GM19240 (cell line): ENCODE results near the gene INSR.
"Not testable (repeated sequence)": the region's sequence is repeated elsewhere in the genome, so short reads cannot be mapped to it uniquely, and the experiment has no call there.

ENCODE experiments used
- DNase-seq: peaks from one replicate; pipeline ENCODE4 v3.0.0; 2011; ENCODE audit warnings: low spot score; ENCODE audit not compliant: insufficient read length

The INSR gene

DNA sequence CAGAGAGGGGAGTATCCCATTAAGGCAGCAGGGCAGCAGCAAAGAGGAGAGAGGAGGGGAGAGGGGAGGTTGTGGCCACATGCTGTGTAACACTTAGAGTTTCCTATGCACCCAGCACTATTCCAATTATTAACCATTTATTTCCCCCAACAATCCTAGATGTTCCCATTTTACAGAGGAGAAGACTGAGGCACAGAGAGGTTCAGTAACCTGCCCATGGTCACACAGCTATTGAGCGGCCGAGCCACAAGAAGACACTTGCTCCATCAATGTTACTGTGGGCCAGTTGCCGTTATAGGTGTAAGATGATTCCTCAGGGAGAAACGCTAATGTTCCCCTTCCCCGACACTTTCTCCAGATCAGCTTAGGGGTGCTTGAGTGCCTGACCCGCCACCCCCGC is 69.2 kb downstream of the INSR start:
- no peak for DNase-seq

DNA sequence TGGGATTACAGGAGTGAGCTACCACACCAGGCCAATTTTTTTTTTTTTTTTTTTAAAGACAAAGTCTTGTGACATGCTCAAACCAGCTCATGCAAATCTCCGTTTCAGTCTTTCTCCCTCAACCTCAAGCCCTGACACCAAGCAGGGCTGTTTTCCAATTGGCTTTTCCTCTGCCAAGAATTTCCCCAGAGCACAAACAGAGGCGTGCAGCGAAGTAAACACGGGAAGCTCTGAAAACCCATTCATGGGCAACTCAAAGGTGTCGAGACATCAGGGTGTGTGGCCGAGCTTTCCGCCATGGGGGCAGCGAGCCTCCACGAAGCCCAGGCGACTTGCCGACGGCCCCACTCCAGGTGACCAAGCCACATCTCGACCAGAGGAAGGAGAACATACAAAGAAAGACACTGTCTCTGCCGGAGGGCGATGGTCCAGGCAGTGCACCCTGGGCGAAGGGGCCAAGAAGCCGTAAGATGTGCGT is 70.0 kb downstream of the INSR start:
- DNase-seq, result no peak

DNA sequence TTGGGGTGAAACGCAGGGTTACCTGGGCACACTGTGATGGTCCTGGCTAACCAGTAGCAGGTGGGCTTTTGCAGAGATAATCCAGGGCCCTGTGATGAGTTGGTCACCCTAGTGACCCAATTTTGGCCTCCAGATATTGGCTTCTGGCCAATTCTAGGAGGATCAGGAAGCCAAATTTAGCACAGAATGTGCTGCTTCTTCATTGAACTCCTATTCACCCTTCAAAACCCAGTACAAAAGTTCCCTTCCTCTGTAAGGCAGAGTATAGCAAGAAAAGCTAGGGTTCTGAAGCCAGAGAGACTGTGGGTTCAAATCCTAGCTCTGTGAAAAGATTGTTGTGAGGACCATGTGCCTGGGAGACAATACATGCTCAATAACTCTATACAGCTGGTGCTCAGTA is 70.8 kb downstream of the INSR start:
- DNase-seq, result no peak

DNA sequence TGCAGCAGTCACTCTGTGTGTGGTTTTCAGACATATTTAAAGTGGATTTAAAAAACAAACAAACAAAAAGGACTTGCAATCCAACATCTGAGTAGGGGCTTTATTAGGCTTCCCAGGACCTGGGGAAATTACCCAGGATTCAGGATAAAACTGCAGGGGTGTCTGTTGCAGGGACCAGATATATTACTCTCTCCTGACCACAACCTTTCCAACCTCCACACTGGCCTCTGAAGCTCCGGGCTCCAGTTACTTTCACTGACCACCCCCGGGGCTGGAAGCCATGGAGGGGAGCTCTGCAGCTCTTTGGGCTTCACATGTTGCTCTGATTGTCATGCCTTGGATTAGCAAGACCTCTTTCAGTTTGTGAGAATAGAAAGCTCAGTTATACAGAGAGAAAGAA is 75.2 kb downstream of the INSR start:
- no peak for DNase-seq

DNA sequence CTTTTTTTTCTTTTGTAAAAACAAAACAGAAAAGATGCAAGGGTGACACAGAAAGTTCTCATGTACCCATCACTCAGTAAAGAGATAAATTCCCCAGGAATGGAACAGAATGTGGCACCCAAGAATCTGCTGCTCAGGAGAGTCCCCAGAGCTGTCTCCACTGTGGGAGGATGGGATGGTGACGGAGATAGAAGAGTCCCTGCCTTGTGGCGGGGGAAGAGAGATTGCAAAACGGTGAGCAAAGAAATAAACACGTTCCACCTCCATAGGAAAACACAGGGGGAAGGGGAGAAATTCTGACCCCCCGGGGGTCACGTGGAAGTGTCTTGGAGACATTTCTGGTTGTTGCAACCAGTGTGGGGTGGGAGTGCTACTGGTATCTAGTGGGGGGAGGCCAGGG is 76.4 kb downstream of the INSR start:
- DNase-seq, result no peak

DNA sequence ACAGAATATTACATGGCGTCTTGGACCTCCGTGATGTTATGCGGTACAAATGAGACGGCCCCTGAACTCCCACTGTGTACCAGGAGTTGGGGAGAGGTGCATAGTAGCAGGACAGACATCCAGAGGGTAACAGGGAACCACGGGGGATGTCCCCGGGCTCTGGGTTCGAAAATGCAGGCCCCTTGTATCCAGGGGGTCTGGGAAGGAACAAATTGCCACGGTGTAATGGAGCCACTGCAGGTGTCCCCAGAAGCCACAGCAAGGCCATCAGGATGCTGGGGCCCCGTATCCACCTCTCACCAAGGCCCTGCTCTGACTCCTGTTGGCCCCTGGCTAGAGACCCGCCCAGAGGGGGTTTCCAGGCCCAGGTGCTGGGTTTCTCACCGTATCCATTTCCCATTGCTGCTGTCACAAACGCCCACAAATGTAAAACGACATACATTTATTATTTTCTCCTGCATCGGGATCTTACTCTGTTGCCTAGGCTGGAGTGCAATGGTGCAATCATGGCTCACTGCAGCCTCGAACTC is 77.8 kb downstream of the INSR start:
- no peak for DNase-seq

DNA sequence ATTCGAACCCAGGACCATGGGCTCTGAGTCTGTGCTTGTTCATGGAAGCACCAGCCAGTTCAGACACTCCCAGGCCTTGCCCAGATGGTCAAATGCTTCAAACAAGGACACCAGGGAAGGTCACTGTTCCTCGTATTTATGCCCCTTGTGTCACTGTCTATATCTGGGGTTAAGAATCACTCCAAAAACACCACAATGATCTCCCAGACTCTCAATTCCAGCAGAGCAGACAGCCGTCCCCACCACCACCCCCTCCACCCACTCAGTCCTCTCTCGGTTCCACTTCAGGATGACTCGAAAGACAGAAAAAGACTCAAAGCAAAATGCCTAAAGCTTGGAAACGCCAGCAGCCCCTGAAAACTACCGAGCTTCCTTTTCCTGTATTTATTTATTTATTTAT is 79.0 kb downstream of the INSR start:
- DNase-seq, result no peak

DNA sequence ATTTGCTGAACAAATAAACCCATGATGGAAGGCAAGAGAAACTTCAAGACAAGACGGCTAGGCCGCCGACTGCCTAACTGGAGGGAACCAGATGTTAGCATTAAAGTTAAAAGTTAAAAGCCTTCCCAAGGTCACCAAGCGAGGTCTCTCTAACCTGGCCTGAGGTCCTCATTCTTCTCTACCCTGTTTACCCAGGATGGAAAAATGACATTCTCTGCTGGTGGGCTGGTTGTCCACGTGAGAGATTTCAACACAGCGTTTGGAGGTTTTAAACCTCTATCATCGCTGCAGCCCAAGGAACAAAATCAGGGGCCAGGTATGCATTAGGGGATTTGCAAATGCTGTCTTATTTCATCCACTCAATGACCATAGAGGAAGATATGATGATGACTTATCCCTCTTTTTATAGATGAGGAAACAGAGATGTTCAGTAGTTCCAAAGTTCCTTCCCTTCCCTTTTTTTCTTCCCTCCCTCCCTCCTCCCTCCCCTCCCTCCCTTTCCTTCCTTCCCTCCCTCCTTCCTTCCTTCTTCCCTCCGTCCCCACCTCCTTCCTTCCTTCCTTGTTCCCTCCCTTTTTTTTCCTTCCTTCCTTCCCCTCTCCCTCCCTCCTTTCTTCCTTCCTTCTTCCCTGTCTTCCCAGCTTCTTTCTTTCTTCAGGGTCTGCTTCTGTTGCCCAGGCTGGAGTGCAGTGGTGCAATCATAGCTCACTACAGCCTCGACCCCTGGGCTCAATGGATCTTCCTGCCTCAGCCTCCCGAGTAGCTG is 79.7 kb downstream of the INSR start:
- no peak for DNase-seq

DNA sequence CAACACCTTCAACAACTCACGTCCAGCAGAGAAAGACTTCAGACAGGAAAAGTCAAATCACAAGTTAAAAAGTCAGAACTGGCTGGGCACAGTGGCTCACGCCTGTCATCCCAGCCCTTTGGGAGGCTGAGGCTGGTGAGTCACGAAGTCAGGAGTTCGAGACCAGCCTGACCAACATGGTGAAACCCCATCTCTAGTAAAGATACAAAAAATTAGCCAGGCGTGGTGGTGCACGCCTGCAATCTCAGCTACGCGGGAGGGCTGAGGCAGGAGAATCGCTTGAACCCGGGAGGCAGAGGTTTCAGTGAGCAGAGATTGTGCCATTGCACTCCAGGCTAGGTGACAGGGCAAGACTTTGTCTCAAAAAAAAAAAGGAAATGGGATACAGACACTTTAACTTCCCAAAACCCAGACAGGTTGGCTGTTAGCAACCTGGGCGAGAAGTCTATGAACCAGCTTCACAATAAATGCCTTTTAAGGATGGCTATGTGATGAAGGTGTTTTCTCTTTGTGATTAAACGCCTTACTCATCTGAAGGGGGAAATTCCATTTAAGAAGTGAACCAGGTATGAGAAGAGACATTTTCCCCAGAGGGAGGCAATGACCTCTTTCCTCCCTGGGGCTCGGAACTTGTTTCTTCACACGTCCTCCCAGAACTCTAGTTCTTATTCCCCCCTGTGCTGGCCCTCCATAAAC is 80.4 kb downstream of the INSR start:
- no peak for DNase-seq

DNA sequence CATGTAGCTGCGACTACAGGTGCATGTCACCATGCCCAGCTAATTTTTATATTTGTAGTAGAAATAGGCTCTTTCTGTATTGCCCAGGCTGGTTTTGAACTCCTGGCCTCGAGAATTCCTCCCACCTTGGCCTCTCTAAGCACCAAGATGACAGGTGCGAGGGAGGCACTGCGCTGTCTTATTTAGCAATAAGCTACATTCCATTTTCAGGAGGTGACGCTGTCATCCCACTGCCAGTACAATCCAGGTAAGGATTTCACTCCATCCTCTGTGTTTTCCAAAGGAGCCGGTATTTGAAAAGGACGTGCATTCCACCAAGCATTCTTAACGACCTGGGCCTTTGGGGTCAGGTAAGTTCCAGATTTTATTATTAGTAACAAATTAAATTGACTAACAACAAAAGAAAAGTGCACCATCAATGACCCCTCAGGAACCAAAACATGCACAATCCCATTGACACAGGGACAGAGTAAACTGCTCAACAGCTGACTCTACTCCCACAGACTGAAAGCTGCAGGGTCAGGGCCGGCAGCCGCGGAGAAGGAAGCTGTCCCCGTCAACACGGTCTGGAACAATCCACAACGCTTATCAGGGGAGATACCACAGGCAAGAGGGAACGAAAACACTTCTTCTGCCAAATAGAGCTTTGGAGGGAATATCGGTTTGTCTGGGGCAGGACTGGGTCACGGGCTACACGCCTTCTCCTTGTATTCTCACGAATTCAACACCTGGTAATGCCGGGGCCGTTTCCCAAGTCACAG is 82.8 kb downstream of the INSR start:
- DNase-seq, result no peak

DNA sequence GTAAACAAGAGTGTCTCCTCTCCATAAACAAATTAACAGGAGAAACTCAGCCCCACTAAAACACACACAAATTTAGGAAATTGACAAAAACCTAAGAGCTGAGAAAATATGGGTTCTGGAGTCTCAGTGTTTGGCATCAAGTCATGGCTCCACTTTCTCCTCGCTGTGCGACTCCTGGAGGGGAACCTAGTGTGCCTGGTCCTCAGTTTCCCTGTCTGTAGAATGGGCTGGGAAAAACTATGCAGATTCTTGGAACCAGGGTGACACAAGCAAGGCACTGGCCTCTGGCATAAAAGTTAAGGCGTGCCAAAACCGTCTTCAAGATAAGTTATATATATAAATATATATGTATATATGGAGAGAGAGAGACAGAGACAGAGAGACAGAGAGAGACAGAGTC is 83.9 kb downstream of the INSR start:
- no peak for DNase-seq

DNA sequence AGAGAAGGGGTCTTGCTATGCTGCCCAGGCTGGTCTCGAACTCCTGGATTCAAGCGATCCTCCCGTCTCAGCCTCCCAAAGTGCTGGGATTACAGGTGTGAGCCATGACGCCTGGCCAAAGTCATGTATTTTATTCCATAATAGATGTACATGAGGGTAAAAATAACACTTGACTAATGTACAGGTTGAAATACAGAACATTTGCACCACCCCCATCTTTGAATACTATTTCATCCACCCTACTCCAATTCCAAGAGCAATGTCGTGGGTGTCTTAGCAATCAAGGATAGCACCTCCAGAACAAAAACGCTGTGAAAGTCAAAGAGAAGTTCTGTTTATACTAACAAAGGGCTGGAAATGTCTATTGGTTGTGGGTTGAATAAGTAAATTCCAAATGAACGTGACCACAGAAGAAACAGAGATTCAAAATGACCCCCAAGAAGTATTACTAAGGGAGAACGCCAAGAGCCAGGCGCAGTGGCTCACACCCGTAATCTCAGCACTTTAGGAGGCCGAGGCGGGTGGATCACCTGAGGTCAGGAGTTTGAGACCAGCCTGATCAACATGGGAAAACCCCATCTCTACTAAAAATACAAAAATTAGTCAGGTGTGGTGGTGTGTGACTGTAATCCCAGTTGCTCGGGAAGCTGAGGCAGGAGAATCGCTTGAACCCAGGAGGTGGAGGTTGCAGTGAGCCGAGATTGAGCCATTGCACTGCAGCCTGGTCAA is 84.5 kb downstream of the INSR start:
- DNase-seq, result not testable (repeated sequence)

DNA sequence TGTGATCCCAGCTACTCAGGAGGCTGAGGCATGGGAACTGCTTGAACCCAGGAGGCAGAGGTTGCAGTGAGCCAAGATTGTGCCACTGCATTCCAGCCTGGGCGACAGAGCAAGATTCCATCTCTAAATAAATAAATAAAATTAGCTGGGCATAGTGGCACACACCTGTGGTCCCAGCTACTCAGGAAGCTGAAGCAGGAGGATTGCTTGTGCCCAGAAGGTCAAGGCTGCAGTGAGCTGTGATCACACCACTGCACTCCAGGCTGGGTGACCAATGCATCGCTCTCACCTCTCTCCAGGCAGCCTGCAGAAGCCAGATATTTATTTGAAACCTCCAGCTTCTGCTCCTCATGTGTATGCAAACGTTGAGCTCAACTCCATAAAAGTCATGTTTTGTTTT is 85.2 kb downstream of the INSR start:
- not testable (repeated sequence) for DNase-seq

DNA sequence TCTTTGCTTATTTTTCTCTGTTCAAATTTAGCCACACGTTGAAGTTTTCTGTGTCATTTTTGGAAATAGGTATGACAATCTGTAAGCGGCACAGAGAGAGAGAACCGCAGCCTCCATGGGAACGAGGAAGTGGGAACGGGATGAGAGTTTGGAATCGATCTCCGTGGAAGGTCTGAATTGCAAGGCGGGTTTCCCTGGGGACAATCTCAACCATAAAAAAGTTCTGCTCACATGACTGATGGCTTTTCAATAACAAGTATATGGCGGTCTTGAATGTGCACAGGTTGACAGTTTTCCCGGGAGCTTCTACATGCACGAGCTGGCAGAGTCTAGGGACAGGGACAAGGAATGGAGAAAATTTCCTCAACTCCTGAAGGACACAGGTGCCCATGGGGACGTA is 90.9 kb downstream of the INSR start:
- DNase-seq, result no peak

DNA sequence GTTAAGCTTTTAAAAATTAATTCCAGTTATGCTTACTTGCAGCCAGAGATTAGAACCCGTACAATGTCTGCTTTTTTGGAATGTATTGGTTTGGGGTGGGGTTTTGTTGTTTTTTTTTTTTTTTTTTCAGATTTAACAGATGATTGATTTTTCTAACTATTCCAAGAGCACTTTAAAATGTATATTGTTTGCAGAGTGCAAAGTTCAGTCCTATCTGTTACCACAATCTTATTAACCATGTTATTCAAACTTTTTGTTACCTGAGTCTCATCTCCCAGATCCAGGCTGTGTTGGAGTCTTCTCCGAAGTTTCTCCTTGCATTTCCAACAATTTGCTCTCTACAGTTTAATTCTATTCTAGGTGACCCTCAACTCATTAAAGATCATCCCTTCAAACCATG is 91.3 kb downstream of the INSR start:
- no peak for DNase-seq

DNA sequence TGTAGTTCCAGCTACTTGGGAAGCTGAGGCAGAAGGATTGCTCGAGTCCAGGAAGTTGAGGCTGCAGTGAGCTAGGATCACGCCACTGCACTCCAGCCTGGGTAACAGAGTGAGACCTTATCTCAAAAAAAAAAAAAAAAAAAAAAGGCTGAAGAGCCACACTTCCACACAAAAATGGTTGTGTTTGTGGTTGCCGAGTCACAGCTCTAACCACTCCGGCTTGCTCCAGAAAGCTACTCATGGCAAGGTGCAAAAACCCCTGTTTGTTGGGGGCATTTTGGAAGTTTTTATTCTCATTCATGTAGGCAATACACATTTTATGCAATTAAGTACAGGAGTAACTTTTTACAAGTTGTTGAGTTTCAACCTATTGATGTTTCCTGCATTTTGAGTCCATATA is 93.5 kb downstream of the INSR start:
- no peak for DNase-seq

DNA sequence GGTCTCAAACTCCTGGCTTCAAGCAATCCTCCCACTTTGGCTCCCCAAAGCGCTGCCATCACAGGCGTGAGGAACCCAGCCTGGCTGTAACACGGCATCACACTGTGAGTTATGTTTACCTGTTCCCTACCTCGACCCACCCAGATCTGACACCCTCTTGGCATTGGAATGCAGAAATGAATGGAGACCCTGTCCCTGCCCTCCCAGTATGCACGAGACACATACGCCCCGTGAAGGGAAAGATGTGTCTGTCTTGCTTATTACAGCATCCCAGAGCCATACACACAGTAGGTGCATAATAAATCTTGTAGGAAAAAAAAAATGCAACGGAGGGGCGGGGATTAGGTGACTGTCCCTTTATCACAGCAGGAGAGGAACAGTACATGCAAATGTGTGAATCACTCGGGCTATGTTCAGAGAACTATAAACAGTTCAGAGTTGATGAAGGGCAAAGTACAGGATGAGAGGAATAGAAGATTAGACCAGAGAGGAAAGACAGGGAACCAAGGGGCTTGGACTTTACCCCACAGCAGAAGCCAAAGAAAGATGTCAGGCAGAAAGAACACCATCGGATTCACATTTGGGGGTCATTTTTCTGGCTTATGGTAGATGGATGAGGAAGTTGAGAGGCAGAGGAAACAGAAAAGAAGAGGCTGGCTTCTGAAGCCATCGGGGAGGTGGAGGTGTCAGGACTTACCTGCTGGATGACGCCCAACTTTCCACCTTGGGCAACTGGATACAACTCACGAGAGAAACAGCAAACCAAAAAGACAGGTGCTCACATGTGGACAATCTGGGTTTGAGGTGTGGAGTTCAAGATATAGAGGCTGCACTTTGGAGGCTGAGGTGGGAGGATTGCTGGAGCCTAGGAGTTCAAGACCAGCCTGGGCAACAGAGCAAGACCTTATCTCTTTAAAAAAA is 94.3 kb downstream of the INSR start:
- no peak for DNase-seq

DNA sequence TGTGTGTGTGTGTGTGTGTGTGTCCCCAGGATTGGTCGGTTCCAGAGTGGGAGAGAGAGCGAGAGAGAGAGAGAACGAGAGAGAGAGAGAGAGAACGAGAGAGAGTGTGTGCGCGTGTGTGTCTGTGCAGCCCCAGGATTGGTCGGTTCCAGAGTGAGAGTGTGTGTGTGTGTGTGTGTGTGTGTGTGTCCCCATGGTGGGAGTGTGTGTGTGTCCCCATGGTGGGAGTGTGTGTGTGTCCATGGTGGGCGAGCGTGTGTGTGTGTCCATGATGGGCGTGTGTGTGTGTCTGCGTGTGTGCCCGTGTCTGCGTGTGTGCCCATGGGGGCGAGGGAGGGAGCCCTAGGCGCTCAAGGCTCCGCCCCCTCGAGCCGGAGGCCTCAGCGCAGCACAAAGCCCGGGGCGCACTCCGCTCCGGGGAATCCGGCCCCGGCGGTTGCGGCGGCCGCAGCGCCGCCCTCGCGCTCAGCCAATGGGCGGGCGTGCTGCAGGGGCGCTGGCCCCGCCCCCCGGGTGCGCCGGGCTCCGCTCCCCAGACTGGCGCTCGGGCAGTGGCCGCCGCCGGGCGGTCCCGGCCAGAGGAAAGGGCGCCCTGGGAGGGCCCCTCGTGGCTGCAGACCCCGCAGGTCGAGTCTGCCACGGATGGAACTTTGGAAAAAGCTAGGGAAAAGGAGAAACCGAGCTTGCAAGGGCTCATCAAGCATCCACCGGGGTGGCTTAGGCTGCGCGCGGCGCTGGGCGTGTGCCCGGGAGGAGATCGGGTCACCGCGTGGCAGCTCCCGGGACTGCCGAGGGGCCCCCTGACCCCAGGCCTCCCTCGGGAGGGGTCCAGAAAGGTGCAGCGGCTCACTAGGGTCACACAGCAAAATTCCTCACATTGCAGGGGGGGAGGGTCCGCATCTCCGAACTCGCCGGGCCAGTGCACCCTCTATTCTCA is 96.2 kb downstream of the INSR start:
- peak; percentile 88 for DNase-seq

DNA sequence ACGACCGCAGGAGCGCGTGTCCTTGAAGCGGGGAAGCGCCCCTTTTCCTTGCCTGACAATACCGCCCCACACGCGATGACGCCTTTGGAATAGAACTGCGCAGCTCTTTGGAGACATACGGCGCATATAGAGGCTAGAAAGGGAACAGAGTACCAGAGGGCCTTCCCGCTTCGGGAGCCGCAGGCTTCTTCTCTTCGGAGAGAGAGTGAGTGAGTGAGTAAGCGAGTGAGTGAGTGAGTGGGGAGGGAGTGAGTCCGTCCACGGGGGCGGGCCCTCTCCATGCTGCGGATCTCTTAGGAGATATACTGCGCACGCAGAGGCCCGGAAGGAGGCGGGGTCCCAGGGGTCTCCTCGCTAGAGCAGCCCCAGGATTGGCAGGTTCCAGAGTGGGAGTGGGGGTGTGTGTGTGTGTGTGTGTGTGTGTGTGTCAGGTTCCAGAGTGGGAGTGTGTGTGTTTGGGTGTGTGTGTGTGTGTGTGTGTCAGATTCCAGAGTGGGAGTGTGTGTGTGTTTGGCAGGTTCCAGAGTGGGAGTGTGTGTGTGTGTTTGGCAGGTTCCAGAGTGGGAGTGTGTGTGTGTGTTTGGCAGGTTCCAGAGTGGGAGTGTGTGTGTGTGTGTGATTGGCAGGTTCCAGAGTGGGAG is 97.0 kb downstream of the INSR start:
- DNase-seq, result peak; percentile 48
